Activated CD4-positive, alpha-beta T cell treated with anti-CD3 and anti-CD28 coated beads for 36 hours (primary cell): ENCODE measurements around the gene WDR20. TPM values are rescaled to one million over a fixed set of nuclear protein-coding genes. Genes with fewer than 3 reads are reported as not detected.

Experiments
- ATAC-seq: fragments of 200-7000 bp; cut with Tn5 transposase; one replicate; pipeline ENCODE4 v1.10.0; 2021; ENCODE audit warnings: mild to moderate bottlenecking, moderate library complexity
- CTCF ChIA-PET: fragments of 350-600 bp; sonication (Branson Sonifier 250); formaldehyde crosslinking; loops from one replicate; lab custom pipeline; 2021; ENCODE audit warnings: antibody characterized with exemption; lab: Charles Lee
- POLR2A ChIA-PET: fragments of 350-600 bp; sonication (Branson Sonifier 250); formaldehyde crosslinking; loops from one replicate; lab custom pipeline; 2021; ENCODE audit warnings: antibody characterized with exemption, inconsistent platforms; lab: Charles Lee
- DNase-seq: peaks from one replicate; pipeline ENCODE4 v3.0.0-alpha.2; 2020
- H3K27ac Mint-ChIP-seq: one replicate; pipeline ENCODE4 v1.8.0; 2021; ENCODE audit warnings: mixed read lengths
- H3K27me3 Mint-ChIP-seq: one replicate; pipeline ENCODE4 v1.8.0; 2021; ENCODE audit warnings: mixed read lengths
- H3K36me3 Mint-ChIP-seq: one replicate; pipeline ENCODE4 v1.8.0; 2021; ENCODE audit warnings: low read depth, mixed read lengths
- H3K4me1 Mint-ChIP-seq: one replicate; pipeline ENCODE4 v1.8.0; 2021; ENCODE audit warnings: mixed read lengths
- H3K4me3 Mint-ChIP-seq: one replicate; pipeline ENCODE4 v1.8.0; 2021; ENCODE audit warnings: mild to moderate bottlenecking, moderate library complexity, mixed read lengths
- H3K9me3 Mint-ChIP-seq: one replicate; pipeline ENCODE4 v1.8.0; 2021; ENCODE audit warnings: low read depth, mixed read lengths
- intact Hi-C, 2 experiments: fragments of 100-400 bp; cut with DNase I in 1 of 2; cut with micrococcal nuclease in 1 of 2; formaldehyde crosslinking; loops; one replicate each; pipeline versions ENCODE4 v1.14.2 to v1.15.1; 2022 to 2024; cut with DNase I, micrococcal nuclease
- total RNA-seq, 2 experiments: library from RNA; stranded (reverse); gene quantifications; one replicate each; pipeline ENCODE4 v1.2.3, GENCODE V29; 2021

The WDR20 gene
- total RNA-seq, 2 experiments from 2014 or later = 18.2 to 24.8 TPM

DNA sequence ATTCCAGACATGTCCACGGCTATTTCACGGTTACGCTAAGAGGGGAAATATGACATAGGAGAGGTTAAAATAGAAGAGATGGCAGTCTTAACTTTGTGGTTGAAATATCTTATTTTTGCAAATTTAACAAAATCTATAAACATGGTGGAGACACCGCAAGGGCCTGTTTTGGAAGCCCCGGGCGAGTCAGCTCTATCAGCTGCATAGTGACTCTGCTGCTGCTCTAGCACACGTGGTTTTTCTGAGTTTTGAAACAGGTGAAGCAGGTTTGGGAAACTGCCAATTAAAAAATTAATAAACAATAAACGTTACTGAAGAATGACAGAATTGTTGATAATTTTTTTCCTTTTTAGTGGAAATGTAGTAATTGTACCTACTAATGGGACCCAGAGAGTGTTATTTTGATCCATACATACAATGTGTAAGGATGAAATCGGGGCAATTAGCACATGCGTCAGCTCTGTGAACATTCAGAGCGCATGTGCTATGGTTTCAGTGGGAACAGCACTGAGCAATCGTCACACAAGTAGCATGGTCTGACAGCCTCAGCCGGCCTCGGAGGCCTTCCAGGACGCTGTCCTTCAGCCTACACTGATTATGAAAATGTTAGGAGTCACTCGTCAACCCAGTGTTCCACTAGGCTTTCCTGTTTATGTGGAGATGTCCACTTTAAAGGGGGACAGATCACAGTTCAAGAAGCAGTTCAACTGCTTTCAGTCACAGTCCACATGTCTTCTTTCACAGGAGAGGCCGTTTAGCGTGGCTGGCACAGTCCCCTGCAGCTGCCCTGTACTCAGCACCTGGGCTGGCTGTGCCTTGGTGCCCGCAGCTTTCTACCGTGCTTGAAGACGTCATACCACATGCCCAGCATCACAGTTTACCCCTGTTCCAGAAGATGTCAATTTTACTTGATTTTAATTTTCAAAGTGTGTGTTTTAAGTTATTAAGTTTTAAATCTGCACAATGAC, 113.4 kb downstream of the WDR20 start:
- H3K4me1 Mint-ChIP-seq = no peaks in the 10 kb centered on the region
- ATAC-seq (no peak), DNase-seq (no peak)
- intact Hi-C loops = no loop called here
- no peaks in the 10 kb centered on the region for H3K27me3 Mint-ChIP-seq
- POLR2A ChIA-PET = no interaction called here
- CTCF ChIA-PET = no interaction called here
- no peaks in the 10 kb centered on the region for H3K36me3 Mint-ChIP-seq
- H3K27ac Mint-ChIP-seq = no peak overlapping the region
- H3K4me3 Mint-ChIP-seq = no peak overlapping the region
- H3K9me3 Mint-ChIP-seq = no peaks in the 10 kb centered on the region

DNA sequence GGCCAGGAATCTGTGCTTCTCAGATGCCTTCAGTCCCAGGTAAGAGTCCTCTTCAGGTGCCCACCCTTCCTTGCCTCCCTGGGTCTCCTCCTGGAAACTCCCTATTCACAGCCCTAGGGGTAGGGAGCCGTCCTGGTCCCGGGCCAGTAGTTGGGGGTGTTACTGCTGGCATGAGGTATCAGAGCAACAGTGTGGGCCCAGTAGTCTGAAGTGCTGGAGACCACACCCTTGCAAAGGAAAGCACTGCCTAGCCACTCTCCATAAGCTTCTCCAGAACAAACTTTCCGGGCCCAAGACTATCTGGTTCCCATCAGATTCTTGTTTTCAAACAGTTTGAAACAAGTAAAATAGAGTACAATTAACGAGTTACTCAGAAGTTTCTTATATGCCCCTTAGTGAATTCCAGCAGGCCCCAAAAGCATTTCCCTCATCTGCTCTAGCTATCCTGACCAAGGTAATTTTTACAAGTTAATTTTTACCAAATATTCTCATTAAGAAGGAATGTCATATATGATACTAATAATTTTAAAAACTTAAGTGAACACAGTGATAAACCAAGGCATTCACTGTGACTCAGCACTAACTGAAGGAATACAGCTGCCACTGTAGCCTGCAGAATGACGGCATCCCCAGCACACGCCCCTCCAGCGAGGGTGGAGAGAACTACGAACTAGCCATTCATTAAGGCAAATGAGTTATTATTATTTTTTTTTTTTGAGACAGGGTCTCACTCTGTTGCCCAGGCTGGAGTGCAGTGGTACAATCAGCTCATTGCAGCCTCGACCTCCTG, 115.9 kb downstream of the WDR20 start:
- POLR2A ChIA-PET = no interaction called here
- Mint-ChIP-seq H3K4me1 (no peaks in the 10 kb centered on the region), H3K27ac (no peak overlapping the region), H3K27me3 (no peaks in the 10 kb centered on the region), H3K9me3 (no peaks in the 10 kb centered on the region), H3K4me3 (no peak overlapping the region), H3K36me3 (no peaks in the 10 kb centered on the region)
- CTCF ChIA-PET = no interaction called here
- ATAC-seq (no peak), DNase-seq (no peak)
- intact Hi-C loops = no loop called here

GRCh38 chr14:102256716-102257115, 117.0 kb downstream of the WDR20 start:
- Mint-ChIP-seq H3K4me1 (no peaks in the 10 kb centered on the region), H3K4me3 (no peak overlapping the region), H3K9me3 (no peaks in the 10 kb centered on the region), H3K36me3 (no peaks in the 10 kb centered on the region), H3K27me3 (no peaks in the 10 kb centered on the region), H3K27ac (no peak overlapping the region)
- ChIA-PET CTCF (no interaction called here), POLR2A (no interaction called here)
- intact Hi-C loops = no loop called here
- no peak for ATAC-seq
- no peak for DNase-seq

DNA sequence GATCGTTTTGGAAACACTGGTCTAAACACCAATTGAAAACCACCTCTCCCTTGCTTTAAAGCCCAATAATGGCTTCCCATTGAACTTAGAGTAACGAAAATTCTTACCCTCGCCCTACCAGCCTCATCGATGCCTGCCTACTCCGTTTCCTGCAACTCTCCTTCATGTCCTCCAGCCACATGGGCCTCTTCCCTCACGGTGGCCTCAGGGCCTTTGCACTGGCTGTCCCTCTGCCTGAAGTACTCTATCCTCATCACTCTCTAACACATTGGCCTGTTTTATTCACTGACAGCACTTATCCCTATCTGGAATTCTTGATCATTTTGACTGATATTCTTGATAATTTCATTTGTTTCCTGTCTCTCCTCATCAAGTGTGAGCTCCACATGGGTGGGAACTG, 118.4 kb downstream of the WDR20 start:
- ChIA-PET POLR2A (no interaction called here), CTCF (no interaction called here)
- Mint-ChIP-seq H3K4me3 (no peak overlapping the region), H3K27ac (no peak overlapping the region), H3K27me3 (no peaks in the 10 kb centered on the region), H3K36me3 (no peaks in the 10 kb centered on the region), H3K4me1 (no peaks in the 10 kb centered on the region), H3K9me3 (no peaks in the 10 kb centered on the region)
- ATAC-seq = no peak
- intact Hi-C loops = no loop called here
- DNase-seq = no peak

Other genes with a start within 250 kb of the WDR20 start
- 100 to 1,000 TPM; 283 to 293 TPM for gene DYNC1H1, start 175.3 kb upstream of the WDR20 start, total RNA-seq
- 1,000 to 10,000 TPM; 1,344 to 1,372 TPM for gene HSP90AA1, start 52.9 kb upstream of the WDR20 start, total RNA-seq
- gene MOK, start 165.3 kb downstream of the WDR20 start, total RNA-seq = 1 to 10 TPM; 6.5 to 6.6 TPM
- 10 to 100 TPM; 15.4 to 16.4 TPM for gene ZNF839, start 179.8 kb downstream of the WDR20 start, total RNA-seq
- 10 to 100 TPM; 47.0 to 51.4 TPM for gene CINP, start 223.0 kb downstream of the WDR20 start, total RNA-seq
- 1 to 10 TPM; 5.6 to 6.9 TPM for gene TECPR2, start 223.0 kb downstream of the WDR20 start, total RNA-seq